Gastrocnemius medialis (tissue), 4 donors: ENCODE data around the gene B4GALT2.

Source experiments
- CTCF ChIP-seq, 5 experiments: fragments of 450-650 bp in 3 of 5; fragments of 200-600 bp in 2 of 5; sonication (generic) in 2 of 5; IDR thresholded peaks in 4 of 5; conservative IDR thresholded peaks in 1 of 5; 1 replicate in 4 of 5; 2 replicates in 1 of 5; pipeline ENCODE4 v1.5.1; 2016 to 2019; ENCODE audit warnings: antibody characterized with exemption in 5 of 5, mild to moderate bottlenecking in 3 of 5, moderate library complexity in 3 of 5
- POLR2A ChIP-seq, 2 donors: fragments of 450-650 bp; IDR thresholded peaks; one replicate each; pipeline ENCODE4 v1.6.1; 2017; ENCODE audit warnings: antibody characterized with exemption in 2 of 2, mild to moderate bottlenecking in 2 of 2, moderate library complexity in 2 of 2

DNA sequence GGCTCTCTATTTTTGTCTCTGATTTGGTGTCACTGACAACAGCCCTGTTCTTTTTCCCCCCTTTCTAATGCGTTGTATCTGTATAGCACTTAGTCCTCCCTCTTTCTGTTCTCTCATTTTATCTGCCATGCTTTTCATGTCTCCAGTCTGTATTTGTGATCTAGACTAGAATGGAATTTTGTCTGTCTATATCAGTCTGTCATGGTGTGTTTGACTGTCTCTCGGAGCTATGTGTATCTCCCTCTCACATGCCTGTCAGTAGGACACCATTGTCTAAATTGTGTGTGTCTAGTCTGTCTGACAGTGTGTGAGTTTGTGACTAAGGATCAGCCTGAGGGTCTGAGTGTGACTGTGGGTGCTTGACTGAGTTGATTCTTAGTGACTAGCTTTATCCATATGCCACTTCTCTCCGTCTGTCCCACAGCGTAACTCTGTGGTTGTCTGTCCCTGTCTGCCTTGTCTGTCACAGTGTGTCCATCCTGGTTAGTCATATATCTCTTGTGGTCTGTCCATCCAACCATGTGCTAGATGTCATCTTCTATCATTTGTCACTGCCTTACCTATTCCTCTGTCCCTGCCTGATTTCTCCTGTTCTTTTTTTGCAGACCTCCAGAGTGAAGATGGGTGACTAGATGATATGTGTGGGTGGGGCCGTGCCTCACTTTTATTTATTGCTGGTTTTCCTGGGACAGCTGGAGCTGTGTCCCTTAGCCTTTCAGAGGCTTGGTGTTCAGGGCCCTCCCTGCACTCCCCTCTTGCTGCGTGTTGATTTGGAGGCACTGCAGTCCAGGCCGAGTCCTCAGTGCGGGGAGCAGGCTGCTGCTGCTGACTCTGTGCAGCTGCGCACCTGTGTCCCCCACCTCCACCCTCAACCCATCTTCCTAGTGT is 1.4 kb upstream of the B4GALT2 start:
- TF ChIP-seq CTCF (IDR thresholded peaks at IDR 0.05 in 4 of 5, conservative IDR thresholded peaks at IDR 0.05 in 1 of 5) (no peak), POLR2A (IDR thresholded peaks at IDR 0.05) (no peak)
